ENCODE results near the gene TFAP2D.

The TFAP2D gene

DNA sequence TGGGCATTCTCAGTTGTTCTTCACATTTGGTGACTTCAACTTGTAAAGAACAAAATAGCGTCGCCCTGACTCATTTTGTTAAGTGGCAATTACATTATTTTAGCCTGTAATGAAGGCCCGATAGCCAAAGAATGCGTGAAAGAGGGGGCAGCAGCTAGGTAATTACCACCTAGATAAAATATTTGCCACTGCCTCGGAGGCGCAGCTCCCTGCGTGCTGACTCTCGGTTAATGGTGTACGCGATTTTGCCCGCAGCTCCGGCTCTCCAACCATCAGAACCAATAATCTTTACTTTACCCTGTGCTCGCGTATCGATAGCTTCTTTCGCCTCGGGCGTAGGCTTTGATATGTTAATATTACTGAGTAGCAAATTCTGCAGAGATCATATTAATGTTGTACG, 8.7 kb downstream of the TFAP2D start:
- DNase-seq, result no peak

DNA sequence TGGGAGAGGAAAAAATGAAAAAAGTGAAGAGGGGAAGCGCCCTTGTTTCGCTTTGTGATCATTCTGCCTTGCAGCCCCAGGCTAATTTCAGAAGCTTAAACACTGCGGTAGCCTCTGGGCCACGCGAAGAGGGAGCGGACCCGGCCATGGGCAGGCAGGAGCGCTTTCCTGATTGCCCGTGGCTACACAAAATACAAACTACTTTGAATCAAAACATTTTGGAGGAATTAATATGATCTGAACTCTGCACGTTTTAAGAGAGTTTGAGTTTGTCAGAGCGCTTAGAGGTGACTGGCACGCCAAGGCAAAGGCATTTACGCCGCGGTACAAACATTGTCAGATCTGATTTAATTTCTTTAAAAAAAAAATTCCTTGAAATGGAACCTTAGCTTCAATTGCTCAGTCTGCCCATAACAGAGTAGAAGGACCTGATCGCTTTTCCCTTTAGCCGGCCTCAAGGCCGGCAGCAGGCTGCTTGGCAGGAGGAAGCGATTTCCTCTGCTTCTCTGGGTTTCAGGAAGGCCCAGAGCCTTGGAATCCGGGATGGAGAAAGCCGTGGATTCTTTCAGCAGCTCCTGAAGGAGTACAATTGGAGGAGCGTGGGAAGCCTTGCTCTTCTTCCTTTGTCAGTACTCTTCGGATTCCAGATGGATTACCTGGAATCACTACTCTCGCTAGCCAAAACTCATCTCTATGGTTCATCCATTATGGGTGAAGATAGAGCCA, 9.7 kb downstream of the TFAP2D start:
- no peak for DNase-seq

DNA sequence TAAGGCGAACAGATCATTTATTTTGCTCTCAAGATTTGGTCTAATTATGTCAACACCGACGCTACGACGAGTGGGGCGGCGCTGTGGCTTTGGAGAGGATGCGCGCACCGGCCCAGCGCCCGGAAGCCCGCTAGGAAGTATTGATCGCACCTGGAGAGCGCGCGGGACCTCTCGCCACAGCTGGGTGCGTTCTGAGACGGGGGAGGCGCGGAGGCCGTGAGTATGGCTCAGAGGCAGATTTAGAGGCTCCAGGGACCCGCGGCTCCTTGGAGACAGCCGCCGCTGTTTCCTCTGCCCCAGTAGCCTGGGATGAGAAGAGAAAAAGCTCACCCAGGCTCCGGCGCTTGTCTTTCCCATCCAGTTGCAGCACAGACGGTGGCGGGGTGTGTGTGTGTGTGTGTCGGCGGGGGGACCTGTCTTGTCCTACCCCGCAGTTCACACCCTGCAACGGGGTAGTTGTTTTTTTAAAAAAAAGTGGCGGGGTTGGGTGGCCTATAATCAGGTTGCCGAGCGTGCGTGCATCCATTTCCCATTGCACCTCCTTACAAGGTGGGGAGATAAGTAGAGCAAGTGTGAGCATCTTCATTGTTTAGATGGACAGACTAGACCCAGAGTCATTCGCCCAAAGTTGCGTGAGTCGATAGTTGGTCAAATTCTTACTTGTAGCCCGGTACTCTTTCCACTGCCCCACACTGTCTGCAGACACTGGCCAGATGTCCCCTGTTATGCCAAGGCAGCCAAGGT, 11.2 kb downstream of the TFAP2D start:
- no peak for DNase-seq

DNA sequence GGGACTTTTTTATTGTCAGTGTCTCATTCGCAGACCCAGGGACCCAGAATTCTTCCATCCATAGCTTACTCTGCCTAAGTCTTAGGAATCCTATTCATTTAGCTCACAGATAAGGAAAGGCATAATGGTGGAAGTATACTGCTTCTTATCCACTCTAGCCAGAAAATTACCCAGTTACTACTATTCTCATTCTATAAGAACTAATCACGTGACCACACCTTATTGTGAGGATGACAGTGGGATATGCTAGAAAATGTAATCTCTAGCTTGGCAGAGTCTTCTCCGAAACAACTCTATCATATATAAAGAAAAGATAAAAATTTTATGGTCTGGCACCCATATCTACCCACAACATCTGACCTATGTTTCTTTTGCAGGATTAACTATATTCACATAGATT, 21.2 kb downstream of the TFAP2D start:
- DNase-seq, result no peak

DNA sequence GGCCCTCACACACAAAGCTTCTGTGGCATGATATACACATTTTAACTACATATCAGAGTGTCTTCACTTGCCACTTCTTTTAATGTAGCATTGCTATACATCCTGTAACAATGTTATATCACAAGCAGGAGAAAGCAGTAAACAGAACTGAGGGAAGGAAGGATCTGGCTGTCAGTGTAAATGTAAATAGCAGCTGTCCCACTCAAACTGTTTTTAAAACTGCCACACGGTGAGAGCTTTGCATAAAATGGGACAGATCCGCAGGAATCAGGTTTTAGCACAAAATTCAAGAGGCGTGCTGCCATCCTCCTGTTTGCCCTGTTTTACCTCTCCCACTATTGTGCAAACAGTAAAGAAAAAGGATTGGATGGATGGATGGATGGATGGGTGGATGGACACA, 28.8 kb downstream of the TFAP2D start:
- DNase-seq, result no peak

DNA sequence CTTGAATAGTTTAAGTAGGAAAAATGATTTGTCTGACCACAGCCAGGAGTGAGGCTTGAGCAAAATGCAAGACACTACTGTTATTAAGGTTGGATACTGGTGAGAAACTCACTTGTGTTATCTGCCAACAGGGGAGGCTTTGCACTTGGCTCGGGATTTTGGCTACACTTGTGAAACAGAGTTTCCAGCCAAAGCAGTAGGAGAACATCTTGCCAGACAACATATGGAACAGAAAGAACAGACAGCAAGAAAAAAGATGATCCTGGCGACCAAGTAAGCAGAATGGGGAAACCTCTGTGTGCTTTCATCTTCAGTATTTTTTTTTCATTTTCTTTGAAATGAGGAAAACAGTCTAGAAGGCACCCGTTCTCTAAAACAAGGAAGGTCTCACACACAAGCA, 31.6 kb downstream of the TFAP2D start:
- no peak for DNase-seq

DNA sequence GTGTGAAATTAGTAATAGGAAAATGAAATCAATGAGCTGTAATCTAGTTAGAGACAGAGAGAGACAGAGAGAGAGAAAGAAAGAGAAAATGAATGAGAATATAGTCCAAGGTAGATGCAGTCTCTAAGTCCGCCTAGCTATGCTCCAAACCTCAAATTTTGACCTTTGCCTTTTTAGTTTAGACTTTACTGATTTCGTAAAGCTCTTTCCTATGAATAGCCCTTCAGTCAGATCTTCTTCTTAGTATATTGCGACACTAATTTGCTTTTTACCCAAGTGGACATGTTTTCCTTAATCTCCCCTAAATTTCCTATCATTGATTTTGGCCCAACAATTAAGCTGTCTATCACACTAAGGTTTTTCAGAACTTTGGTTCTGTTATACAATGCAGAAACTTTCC, 49.5 kb downstream of the TFAP2D start:
- DNase-seq, result no peak

DNA sequence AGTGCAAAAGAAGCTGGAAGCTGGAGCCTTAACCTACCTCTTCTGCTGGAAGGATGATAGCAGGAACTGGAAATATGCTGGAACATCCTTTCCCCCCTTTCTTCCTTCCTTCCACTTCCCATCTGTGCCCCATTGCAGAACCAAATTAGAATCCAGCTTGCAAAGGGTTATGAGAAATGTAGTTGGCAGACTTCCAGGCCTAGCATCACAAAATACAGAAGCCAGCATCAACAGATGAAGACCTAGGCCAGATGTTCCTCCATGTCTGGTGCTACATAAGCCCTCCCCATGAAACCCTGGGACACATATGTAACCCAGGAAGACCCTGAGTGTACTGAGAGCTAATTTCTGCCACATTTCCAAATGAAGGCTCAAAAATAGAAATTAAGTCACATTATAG, 65.4 kb downstream of the TFAP2D start:
- no peak for DNase-seq

DNA sequence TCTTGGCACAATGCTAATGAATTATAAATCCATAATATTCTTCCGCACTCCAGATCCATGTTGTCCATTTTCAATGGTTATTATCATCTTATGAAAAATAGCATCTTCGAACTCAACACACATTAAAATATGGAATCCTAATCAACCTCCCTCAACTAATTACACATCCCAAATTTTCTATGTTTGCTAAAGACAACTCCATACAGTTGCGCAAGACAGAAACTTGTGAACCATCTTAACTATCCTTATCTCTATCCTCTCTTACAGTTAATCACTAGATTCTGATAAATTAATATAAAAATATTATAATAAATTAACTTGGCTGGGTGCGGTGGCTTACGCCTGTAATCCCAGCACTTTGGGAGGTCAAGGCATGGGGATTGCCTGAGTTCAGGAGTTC, 67.1 kb downstream of the TFAP2D start:
- DNase-seq, result no peak

DNA sequence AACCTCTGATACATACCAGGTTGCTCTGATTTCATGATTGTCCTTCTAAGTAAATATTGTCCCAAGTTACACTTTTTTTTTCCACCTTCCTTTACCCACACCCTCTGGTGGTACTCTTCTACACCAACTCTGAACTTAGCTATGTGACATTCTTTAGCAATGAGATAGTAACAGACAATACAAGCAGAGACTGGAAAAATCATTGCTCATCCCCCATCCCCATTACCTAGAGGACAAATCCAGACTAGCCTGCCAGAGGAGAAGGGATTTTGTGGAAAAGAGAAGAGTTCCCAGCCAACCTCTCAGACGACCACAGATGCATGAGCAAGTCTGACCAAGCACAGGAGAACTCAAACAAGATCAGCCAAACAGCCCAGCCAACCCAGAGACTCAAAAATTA, 72.6 kb downstream of the TFAP2D start:
- no peak for DNase-seq

DNA sequence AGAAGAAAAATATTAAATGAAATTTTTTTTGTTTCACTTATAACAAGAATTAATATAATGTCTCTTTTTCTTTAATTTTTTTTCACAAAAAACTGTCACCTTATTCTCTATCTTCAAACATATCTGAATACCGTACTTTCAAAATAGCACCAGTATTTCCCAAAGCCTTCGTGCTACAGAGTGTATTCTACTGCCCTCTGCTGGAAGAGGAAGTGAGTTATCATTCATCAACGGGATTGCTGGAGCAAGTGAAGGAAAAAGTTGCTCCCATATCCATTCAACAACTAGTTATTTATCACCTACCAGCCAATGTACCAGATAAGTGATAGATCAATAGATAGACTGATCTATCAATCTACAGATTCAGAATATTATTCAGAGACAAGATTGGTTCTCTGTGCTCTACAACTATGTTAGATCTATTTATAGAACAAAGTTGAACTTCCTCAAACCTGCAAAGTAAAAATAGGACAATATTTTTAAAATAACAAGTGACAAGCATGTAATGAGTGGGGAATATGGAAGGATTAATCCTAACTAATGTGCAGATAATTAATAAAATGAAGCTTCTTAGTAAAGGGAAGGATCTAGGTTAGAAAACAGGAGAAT, 78.7 kb downstream of the TFAP2D start:
- no peak for DNase-seq

DNA sequence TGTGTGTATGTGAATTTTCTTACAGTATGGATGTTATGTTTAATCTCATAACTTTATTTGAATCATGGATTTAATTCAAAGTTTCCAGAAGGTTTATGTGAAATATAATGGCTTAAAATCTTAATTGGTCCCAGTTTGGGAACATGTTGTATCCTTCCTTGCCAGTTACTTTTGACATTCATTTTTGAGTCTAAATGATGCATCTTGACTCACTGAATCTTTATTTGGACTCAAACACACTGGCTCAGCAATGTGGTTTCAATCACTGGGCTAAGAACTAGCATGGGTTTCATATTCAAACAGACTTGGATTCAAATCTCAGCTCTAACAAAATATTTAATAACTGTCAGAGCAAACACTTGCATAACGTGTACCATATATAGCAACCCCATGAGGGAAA, 79.4 kb downstream of the TFAP2D start:
- no peak for DNase-seq

DNA sequence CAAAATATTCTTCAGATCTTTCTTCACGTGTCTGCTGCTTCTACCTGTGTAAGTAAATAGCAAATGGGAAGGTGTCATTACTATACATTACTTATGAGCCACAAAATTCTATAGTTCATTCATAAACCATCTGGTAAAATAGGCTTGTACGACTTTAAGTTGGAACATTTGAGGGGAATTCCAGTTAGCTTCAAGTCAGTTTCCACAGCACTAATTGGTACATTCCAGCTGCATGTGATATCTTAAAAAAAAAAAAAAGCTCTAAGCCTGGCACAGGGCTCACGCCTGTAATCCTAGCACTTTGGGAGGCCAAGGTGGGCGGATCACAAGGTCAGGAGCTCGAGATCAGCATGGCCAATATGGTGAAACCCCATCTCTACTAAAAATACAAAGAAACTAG, 82.2 kb downstream of the TFAP2D start:
- DNase-seq, result no peak

DNA sequence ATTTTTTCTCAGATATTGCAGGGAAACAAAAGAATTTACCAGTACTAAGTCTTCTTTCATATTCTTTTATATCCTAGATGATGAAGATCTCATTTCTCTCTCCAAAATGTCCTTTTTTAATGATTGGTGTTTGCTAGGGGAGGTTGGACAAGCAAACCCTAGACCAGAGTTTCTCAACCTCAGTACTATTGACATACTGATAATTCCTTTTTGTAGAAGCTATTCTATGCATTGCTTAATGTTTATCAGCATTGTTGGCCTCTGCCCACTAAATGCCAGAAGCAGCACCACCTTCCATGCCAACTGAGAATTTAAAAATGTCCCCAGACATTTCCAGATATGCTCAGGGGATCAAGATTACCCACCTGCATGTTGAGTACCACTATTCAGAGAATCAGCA, 91.0 kb downstream of the TFAP2D start:
- no peak for DNase-seq

DNA sequence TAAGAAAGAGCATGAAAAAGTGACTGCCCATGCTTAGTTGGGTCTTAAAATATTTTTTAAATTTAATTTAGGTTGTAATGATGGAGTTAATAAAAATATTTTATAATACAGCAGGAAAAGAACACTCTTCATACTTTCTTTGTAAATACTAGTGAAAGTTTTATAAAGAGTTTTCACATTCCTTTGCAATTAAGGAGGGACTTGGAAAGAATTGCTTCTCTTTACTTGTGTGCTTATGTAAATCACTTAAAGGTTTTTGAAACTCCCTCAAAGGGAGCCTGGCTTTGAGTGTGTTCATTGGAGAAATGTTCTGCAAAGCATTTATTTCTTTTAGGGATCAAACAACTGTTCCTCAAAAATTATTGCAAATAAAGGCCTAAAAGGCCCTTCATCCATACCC, 93.7 kb downstream of the TFAP2D start:
- DNase-seq, result no peak

DNA sequence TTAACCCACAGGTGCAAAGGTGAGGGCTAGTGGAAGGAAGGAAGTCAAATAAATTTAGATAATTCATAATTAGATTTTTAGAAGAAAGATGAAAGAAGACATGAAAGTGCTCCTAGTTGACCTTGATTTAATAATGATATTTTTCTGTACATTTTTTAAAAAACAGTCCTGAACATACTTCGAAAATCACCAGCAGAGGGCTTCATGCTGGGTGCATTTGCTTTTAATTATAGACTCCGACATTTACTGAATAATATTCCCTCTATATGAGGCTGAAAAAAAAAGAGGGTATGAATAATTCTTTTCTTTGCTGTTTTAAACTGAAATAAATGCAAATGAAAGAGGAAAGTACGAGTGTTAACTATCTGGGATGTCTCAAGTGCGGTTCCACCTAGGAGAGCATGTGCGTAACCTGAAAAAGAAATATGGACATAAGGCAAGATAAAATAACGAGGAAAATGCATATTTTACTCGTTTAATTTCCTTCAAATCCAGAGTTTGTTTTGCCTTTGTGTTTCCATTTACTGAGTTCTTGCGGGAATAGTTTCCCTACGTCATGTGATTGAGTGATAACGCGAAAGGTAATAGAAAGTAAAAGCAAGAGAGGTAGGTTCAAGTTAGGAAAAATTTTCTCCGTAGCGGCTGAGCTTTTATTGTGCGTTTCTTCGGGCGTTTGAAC, 102.2 kb downstream of the TFAP2D start:
- DNase-seq, result no peak

DNA sequence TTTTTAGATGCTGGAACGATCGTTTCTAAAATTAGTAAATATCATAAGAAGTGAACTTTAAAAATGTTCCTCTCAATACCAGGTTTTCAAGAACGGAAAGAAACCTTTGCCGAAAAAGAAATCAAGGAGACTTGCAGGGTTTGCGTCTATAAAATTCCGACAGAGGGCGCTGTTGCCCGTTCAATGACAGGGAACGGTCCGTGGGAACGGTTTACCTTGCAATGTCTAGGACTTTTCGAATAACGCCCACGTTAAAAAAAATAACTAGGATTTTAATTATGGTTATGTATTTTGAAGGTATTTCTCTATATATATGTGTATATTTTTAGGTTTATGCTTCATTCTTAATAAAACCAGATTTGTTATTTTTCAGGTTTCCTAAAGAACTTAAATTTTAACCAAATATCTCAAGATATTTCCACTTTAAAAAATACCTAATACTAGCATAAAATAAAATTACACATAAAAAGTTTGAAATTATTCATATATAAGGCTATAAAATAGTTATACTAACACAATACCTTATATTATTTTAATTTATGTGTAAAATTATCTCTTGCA, 102.9 kb downstream of the TFAP2D start:
- DNase-seq, result peak; percentile 78

DNA sequence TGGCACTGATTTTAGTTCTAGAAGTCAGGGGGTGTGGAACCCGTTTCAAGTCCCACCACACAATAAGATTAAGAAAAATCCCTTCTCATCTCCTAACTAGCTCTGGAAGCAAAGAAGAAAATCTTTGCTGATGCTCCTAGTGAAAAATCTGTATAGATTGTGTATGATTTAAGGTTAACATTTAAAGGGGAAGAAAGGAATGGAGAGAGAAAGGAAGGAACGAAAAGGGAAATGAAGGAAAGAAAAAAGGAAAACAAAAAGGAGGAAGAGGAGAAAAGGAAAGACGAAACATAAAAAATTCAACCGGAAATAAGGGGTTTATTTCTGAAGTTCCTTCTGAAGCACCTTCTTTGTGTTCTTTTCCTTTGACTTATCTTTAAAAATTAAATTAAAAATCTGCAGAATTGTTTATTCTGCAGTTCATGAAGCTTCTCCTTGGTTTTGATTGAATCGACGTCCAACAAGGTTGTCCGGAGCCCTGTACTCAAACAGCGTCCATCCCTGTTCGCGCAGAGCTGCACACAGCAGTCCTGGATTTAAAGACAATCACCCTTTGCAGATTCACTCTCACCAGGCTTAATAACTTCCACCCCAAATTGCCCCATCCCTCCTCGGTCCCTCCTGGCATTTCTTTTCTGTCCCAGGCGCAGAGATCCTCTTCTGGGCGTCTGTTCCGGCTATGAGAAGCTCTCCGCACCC, 103.8 kb downstream of the TFAP2D start:
- DNase-seq, result no peak

DNA sequence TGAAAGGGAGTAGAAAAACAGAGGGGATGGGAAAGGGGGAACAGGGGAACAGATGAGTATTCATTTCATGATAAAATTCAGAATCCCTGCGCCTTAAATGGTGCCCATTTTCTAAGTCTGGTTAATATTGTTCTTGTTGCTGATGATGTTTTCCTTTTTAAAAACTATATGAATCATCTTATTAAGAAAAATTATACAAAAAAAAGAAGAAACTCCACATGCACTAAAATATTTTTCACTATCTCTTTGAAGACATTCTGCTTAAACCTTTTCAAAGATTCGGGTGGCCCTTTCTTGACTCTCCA, 104.3 kb downstream of the TFAP2D start:
- DNase-seq, result no peak

DNA sequence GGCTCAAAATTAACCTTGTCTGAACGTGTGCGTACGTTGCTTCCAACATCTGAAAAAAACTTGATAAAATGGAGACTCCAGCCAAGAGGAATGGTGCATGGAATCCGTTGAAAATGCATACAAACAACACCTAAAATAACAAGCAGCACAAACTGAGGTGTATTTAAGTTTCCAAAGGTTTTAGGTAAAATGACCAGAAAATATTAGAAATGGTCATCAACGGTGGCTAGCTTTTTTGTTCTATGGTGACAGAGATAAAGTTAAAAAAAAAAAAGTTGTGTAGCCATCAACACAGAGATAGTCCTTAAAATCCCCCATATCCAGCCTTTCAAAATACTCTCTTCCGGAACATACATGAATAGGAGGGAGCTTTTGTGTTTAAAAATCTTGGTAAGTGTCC, 104.7 kb downstream of the TFAP2D start:
- no peak for DNase-seq

DNA sequence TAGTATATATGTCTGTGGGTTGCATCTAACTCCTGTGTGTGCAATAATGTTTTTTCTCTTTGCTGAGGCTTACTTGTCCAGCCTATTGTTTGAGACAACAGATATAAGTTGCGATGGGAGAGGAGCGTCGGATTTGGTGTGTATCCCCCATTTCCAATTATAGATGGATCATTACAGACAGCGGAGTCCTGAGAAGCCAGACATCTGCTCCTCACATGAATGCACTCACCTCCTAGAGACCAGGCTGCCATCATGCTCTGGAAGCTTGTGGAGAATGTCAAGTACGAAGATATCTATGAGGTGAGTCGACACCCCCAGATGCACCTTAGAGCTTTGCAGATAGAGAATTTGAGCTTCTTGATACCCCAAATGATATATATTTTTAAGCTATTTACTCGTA, 105.3 kb downstream of the TFAP2D start, which contains the start of gene TFAP2B:
Gene TFAP2B, plus strand, starts transcription at position 199 of the 400 bp plus-strand sequence. Its CDS starts 21 bp downstream, at position 220.
- no peak for DNase-seq

DNA sequence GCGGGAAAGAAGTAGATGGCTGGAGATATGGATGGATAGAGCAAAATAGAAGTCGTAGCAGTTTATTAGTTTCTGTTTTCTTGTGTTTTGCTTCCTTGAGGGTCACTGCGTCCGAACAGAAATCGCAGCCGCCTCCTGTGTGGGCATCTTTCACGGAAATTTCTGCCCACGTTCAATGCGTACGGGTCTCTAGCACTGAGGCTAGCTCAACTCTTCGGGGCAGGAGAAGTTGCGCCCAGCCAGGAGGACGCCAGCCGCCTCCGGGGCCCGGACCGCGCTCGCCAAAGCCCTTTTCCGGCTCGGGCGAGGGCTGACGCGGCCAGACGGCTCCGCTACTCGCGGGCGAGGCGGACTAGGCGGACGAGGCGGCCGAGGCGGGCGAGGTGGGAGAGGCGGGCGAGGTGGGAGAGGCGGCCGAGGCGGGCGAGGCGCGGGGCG, 106.2 kb downstream of the TFAP2D start:
- no peak for DNase-seq

Measured in activated CD4-positive, alpha-beta T cell treated with anti-CD3 and anti-CD28 coated beads for 48 hours (primary cell).